Measurements from ENCODE around the gene SEMA4B.
"Not testable (repeated sequence)": the region's sequence is repeated elsewhere in the genome, so short reads cannot be mapped to it uniquely, and the experiment has no call there.

SEMA4B gene, protein sequence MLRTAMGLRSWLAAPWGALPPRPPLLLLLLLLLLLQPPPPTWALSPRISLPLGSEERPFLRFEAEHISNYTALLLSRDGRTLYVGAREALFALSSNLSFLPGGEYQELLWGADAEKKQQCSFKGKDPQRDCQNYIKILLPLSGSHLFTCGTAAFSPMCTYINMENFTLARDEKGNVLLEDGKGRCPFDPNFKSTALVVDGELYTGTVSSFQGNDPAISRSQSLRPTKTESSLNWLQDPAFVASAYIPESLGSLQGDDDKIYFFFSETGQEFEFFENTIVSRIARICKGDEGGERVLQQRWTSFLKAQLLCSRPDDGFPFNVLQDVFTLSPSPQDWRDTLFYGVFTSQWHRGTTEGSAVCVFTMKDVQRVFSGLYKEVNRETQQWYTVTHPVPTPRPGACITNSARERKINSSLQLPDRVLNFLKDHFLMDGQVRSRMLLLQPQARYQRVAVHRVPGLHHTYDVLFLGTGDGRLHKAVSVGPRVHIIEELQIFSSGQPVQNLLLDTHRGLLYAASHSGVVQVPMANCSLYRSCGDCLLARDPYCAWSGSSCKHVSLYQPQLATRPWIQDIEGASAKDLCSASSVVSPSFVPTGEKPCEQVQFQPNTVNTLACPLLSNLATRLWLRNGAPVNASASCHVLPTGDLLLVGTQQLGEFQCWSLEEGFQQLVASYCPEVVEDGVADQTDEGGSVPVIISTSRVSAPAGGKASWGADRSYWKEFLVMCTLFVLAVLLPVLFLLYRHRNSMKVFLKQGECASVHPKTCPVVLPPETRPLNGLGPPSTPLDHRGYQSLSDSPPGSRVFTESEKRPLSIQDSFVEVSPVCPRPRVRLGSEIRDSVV

DNA sequence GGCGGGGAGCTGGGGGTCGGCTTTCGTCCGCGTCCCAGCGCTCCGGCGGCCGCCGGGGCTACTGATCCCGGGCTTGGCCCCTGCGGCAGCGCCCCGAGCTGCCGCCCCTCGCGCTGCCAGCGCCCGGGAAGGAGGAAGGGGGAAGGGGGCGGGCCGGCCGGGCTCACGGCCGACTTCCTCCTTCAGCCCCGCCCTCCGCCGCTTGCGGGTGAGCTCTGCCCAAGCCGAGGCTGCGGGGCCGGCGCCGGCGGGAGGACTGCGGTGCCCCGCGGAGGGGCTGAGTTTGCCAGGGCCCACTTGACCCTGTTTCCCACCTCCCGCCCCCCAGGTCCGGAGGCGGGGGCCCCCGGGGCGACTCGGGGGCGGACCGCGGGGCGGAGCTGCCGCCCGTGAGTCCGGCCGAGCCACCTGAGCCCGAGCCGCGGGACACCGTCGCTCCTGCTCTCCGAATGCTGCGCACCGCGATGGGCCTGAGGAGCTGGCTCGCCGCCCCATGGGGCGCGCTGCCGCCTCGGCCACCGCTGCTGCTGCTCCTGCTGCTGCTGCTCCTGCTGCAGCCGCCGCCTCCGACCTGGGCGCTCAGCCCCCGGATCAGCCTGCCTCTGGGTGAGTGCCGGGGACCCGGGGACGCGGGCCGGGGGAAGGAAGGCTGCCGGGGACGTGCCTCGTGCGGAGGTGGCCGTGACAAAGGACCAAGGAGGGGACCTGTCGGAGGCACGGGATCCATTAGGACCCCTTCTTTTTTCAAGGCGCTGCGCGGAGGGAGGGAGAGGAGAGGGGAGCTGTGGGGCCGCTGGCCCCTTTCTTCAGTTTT lies at the start of gene SEMA4B:
Gene SEMA4B (plus strand): TSS at position 201 of the 814 bp plus-strand sequence. CDS start 249 bp downstream, at position 450.
- DNase-seq, result peak; percentile 78

DNA sequence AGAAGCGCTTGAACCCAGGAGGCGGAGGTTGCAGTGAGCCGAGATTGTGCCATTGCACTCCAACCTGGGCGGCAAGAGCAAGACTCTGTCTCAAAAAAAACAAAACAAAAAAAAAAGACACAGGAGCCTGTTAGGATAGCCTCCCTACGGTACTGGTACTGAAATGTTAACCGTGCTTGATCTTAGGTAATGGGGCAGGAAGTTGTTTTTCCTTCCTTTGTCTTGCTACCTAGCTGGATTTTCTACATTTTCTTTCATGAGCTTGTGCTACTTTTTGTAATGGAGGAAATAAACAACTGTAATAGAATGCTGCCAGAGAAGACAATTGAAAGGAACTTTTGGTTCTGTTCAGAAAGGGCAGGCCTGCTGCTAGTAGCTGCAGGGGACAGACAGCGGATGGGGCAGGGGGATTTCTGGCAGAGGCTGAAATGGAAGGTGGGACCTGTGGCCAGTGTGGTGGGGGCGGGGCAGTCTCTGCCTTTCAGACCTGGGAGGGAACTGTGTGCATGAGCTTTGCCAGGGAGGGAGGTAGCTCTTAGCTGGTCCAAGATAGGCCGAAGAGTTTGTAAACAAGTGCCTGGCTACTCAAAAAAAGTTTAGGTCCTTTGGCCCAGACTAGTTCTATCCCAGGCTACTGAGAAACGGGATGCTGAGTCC lies 49.0 kb upstream of the SEMA4B start:
- DNase-seq, result no peak

DNA sequence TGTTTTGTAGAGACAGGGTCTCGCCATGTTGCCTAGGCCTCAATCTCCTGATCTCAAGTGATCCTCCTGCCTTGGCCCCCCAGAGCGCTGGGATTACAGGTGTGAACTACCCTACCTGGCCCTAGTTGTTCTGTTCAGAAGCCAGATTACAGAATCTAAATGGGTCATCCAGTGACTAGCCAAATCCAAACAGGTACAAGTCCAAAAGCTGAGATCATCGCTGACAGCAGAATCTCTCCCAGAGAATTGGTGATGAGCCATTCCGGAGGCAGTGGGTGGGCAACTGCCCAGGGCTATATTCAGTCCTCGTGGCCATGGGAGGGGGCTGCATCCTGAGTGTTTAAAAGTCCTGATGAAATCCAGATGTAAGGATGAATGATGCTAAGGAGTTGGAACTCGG lies 47.5 kb upstream of the SEMA4B start:
- no peak for DNase-seq

DNA sequence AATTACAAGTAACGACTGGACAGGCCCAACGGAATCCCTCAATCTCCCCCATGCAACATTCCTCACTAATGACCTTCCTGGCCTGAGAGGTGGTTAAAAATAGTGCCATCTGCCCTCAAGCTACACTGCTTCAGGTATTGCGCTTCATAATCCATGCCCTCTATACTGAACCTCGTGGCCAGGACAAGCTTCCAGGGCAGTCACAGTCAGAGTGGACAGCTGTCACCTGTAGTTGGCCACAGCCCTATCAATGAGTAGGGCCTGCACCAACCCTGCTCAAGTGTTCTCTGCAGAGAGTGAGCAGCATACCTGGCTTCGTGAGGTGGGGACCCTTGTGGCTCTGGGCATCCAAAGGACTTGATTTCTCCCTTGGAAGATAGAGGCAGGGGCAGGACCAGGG lies 46.9 kb upstream of the SEMA4B start:
- DNase-seq, result no peak

DNA sequence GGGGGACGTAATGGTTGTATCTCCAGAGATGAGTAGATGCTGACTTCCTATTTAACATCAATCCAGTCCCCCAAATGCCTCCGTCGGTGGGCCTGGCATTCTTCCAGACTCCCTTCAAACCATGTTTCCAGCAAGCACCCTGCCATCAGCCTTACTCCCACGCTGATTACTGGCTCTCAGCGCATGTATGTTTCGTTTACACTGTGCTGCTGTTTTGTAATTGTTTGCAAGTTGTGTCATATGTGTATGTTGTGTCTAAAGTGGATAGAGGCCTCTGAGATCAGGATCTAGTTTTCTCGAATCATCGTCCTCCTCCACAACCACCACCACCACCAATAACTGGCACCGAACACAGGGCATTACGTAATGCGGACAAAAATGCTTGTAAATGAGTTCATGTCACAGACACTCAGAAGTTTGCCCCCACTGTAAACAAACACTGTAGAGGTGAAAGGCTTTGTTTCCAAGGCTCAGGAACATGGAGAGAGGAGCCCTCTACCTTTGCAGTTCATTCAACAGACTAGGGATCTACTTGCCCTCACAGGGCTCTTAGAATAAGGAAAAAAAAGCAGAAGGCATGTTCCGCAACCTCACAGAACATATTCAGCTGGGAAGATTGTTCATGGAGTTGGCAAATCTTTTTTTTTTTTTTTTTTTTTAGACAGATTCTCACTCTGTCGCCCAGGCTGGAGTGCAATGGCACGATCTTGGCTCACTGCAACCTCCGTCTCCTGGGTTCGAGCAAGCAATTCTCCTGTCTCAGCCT lies 46.1 kb upstream of the SEMA4B start:
- DNase-seq, result no peak

DNA sequence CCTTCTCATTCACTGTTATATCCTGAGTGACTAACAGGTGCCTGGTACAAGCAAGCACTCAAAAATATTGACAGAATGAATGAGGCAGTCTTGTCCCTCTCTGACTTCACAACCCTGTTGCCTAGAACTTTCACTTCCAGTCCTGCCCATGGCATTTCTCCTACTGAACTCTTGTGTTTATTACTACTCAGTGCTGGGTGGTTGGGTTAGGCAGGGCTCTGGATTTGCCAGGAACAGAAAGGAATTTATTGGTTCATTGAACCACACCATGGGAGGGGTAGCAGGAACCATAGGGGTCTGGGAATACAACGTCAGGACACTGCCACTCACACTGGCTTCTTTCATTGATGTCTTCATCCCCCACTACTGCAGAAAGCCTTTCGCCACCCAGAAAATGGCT lies 41.9 kb upstream of the SEMA4B start:
- DNase-seq, result no peak

DNA sequence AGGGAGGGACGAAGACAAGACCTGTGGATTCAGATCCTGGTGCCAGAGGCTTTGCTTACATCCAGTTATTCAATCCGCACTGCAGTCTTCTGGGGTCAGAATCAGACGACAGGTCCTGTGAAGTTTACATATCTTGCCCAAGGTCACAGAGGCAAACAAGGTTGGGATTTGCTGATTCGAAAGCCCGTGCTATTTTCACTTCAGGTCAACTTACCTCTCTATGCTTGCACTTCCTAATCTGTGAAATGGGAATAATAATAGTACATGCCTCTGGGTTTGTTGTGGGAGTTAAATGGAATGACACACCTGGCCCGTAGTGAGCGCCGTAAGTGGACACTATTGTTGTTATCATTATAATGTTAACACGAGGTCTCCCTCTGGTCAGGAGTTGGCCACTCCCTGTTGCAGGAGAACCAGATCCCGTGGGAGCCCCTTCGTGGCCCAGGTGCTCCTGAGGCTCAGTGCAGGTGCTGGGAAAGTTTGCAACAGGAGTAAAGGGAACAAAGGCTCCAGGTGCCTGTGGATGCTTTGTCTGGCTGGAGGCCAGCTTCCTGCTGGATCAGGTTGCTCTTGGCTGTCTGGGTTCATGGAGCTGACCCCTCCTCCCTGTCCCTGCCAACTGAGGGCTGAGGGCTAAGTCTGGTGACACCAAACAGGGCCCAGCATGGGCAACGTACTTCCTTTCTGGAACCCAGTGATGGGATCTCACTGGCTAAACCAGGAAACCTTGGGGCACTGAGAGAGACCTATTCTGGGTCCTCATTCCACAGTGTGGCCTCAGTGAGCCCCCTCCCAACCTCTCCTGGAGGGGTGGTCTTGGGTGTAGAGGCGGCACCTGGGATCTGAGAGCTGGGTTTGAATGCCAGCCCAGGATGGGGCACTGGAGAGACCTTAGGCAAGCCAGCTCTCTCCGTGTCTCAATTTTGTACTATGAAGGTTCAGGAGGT lies 40.1 kb upstream of the SEMA4B start:
- DNase-seq, result no peak

DNA sequence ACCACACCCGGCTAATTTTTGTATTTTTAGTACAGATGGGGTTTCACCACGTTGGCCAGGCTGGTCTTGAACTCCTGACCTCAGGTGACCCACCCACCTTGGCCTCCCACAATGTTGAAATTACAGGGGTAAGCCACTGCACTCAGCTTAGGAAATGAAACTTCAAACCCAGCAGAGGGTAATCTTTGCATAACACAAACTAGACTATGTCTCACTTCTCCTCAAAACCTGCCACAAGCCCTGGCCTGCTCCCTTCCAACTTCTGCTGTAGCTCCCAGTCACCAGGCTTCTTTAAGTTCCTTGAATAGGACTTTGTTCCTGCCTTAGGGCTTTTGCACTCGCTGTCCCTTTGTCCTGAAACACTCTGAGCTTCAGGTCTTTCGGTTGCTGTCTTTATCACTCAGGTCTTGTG lies 39.2 kb upstream of the SEMA4B start:
- no peak for DNase-seq

DNA sequence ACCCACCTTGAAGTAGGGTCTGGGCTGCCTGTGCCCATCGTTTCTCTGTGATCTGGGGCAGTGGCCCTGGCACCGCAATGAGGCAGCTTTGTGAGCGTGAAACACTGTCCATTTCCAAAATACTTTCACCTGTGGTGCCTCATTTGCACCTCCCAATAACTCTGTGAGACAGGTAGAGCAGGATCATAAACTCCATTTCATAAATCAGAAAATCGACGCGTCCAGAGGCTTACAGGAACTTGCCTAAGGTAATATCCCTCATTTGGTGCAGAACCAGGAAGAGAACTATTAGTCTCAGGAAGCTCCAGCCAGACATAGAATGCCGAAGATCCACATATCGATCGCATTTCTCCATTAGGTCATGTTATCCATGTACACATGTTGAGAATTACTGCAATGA lies 38.2 kb upstream of the SEMA4B start:
- no peak for DNase-seq

DNA sequence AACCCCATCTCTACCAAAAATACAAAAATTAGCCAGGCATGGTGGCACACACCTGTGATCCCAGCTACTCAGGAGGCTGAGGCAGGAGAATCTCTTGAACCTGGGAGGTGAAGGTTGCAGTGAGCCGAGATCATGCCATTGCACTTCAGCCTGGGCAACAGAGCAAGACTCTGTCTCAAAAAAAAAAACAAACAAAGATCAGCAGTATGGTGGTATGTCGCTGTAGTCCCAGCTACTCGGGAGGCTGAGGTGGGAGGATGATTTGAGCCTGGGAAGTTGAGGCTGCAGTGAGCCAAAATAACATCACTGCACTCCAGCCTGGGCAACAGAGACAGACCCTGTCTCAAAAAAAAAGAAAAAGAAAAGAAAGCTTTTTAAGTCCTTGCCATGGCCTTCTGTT lies 36.9 kb upstream of the SEMA4B start:
- DNase-seq, result not testable (repeated sequence)

DNA sequence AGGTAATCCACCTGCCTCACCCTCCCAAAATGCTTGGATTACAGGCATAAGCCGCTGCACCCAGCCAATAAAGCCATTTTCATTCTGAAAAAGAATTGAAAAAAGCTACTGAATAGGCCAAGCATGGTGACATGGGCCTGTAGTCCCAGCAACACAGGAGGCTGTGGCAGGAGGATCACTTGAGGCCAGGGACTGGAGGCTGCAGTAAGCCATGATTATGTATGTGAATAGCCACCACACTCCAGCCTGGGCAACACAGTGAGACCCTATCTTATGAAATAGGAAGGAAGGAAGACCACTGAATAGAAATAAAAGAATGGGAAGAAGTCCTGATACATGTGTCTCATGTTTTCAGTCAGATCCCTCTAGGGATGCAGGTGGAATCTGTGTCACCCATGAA lies 36.0 kb upstream of the SEMA4B start:
- DNase-seq, result no peak

DNA sequence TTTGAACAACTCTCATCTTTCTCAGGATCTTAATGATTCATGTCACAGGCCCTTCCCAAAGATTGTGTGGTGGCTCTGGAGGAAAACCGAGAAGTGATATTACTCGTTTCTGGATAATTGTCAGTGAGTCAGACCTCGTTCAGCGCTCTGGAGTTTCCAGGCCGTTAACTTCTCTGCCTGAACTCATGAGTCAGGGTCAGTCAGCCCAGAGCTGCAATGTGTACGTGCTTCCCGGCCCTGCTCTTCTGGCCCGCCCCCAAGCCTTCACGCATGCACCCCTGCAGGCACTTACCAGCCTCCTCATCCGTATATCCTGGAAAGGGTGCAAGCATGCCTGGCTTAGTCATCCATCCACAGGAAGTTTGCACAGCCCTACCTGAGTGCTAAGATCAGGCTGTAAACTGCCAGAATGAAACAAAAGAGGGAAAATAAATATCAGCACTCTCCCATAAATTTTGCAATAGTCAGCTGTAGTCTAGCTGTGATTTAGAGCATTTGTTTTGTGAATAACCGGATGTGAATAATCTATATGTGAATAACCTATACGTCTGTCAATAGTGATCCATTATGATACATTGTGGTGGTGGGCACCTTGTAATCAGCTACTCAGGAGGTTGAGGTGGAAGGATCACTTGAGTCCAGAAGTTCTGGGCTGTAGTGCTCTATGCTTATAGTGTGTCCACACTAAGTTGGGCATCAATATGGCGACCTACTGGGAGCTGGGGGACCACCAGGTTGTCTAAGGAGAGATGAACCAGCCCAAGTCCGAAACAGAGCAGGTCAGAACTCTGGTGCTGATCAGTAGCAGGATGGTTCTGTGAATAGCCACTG lies 35.3 kb upstream of the SEMA4B start:
- peak; percentile 24 for DNase-seq

DNA sequence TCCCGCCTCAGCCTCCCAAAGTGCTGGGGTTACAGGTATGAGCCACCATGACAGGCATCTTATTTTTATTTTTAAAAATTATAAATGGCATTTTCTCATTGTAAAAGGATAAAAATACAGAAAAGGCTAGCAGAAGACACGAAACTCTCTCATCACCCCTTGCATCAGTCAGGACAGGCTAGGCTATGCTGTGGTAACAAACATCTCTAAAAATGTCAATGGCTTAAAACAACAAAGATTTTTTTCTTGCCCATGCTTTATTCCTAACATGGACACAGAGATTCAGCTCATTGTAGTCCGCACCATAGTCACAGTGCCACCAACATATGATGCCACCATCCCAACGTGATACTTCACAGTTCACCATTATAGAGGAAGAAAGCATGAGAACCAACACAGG lies 34.0 kb upstream of the SEMA4B start:
- DNase-seq, result no peak

DNA sequence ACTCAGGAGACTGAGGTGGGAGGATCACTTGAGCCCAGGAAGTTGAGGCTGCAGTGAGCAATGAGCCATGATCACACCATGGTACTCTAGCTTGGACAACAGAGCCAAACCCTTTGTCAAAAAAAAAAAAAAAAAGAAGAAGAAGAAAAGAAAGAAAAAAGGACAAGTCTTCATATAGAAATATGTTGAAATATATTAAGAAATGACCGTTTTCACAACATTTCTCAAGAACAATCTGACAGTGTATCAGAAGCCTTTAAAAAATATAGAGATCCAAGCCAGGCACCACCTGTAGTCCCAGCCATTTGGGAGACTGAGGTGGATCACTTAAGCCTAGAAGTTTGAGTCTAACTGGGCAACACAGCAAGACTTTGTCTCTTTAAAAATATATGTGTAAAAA lies 29.5 kb upstream of the SEMA4B start:
- DNase-seq, result no peak

DNA sequence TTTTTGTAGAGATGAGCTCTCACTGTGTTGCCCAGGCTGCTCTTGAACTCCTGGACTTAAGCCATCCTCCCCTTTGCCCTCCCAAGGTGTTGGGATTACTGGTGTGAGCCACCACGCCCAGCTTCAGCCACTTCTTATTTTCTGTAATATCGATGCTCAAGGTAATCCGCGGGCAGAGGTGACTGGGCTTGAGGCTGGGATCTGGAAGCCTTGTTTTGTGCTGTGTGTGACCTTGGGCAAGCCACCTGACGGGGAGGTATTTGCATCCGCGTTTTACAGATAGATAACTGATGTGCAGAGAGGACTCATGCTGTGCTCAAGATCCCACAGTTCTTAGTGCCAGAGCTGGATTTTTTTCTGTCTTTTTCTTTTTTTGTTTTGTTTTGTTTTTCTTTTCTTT lies 27.8 kb upstream of the SEMA4B start:
- no peak for DNase-seq

DNA sequence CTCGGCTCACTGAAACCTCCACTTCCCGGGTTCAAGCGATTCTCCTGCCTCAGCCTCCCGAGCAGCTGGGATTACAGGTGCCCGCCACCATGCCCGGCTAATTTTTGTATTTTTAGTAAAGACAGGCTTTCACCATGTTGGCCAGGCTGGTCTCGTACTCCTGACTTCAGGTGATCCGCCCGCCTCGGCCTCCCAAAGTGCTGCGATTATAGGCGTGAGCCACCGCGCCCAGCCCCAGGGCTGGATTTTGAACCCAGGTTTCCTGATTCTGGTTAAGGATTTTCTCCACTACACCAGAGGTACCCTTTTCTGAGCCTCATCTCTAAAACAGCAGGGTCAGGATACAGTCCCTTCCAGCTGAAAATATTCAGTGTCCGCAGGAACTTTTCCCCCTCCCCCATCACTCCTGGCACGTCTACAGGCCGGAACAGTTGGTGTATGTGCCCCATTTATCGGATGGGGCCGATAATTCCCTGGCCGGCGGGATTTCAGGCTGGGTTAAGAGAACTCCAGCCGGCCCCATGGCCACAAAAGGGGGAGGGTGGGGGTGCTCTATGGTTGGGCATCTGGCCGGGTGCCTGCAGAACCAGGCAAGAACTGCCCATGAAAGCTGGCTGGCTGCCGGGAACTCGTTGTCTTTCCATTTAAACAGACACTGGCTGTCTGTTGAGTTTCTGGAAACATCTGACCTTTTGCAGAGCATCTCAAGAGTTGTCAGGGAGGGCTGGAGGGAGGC lies 26.8 kb upstream of the SEMA4B start:
- no peak for DNase-seq

DNA sequence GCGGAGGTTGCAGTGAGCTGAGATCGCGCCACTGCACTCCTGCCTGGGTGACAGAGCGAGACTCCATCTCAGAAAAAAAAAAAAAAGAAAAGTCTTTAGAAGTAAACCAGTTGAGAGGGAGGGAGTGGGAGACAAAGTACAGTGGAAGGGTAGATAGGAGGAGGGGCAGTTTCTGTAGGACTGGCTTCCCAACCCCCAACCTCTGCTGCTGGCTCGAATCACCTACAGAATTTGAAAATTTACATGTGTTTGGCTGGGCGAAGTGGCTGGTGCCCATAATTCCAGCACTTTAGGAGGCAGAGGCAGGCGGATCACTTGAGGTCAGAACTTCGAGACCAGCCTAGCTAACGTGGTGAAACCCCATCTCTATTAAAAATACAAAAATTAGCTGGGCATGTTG lies 24.1 kb upstream of the SEMA4B start:
- DNase-seq, result no peak

DNA sequence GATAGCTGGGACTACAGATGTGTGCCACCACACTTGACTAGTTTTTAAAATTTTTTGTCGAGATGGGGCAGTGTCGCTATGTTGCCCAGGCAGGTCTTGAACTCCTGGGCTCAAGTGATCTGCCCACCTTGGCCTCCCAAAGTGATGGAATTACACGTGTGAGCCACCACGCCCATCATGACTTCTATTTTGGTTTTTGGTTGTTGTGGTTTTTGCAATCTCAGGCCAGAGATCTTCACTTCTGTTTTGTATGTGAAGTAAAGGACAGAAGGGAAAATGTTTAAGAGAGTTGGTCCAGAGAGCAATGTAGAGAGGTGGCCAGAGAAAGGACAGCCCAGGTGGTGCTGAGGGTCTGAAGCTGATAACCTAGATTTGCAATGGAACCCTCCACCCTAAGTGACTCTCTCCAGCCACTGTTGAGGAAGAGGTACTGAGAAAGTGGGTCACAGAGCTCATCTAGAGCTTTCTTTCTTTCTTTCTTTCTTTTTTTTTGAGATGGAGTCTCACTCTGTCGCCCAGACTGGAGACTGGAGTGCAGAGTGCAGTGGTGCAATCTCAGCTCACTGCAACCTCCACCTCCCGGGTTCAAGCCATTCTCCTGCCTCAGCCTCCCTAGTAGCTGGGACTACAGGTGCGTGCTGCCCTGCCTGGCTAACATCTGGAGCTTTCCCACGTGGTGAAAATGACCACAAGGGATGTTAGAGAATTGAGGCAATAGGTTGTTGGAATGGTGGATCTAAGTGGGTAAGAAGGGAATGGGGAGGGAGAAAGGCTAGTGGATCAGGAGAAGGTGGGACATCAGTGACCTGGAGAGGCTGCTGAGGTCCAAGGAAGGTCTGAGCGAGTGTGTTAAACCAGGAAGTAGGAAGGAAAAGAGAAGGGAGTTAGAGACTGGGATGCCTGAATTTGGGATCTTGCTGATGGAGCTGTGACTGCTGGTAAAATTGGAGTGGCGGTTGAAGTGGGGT lies 22.4 kb upstream of the SEMA4B start:
- DNase-seq, result no peak

Data from activated naive CD4-positive, alpha-beta T cell treated with anti-CD3 and anti-CD28 coated beads, Interleukin-2, amount 50 U/mL, for 16 hours (primary cell).